K562 (cell line): ENCODE data around the gene DDX5. TPM values are rescaled to one million over a fixed set of nuclear protein-coding genes. Genes with fewer than 3 reads are reported as not detected.

Experiments
- CBX1 ChIP-seq: sonication (generic); IDR thresholded peaks from 2 replicates; pipeline ENCODE4 v1.6.1; 2016; ENCODE audit warnings: antibody characterized with exemption, low read depth, mild to moderate bottlenecking
- ILF3 ChIP-seq: fragments of 450-650 bp; IDR thresholded peaks from 2 replicates; pipeline ENCODE4 v1.6.1; 2018; ENCODE audit warnings: antibody characterized with exemption, mild to moderate bottlenecking, moderate library complexity, borderline replicate concordance
- KDM2B ChIP-seq: fragments of 250-450 bp; sonication (Bioruptor Pico); IDR thresholded peaks from 2 replicates; pipeline ENCODE4 v1.8.0; 2021; ENCODE audit warnings: mild to moderate bottlenecking, moderate library complexity
- MEIS2 ChIP-seq: fragments of 450-650 bp; IDR thresholded peaks from 2 replicates; pipeline ENCODE4 v1.6.1; 2014; ENCODE audit warnings: mild to moderate bottlenecking; ENCODE audit not compliant: partially characterized antibody
- POLR2G ChIP-seq: fragments of 200-400 bp; formaldehyde crosslinking; IDR thresholded peaks from 2 replicates; pipeline ENCODE4 v1.6.1; 2017; ENCODE audit warnings: low read depth, mild to moderate bottlenecking, antibody characterized with exemption, low read length, moderate library complexity
- SRF ChIP-seq, 2 experiments: fragments of 250-450, 450-650 bp in 1 of 2; sonication (Bioruptor Pico) in 1 of 2; sonication (generic) in 1 of 2; formaldehyde crosslinking; IDR thresholded peaks; 2 replicates each; pipeline versions ENCODE4 v1.5.0 to v1.5.1; 2020 to 2022; ENCODE audit warnings: mild to moderate bottlenecking in 1 of 2, missing genetic modification reagents in 1 of 2
- TAF9B ChIP-seq: fragments of 450-650 bp; IDR thresholded peaks from 2 replicates; pipeline ENCODE4 v1.6.1; 2018; ENCODE audit warnings: mild to moderate bottlenecking; ENCODE audit not compliant: partially characterized antibody
- TBL1XR1 ChIP-seq, 2 experiments: IDR thresholded peaks; 2 replicates each; pipeline ENCODE4 v1.6.1; 2012; ENCODE audit warnings: improper control_type of control experiment in 2 of 2, low read length in 2 of 2, mild to moderate bottlenecking in 1 of 2
- TEAD2 ChIP-seq: fragments of 450-650 bp; IDR thresholded peaks from 2 replicates; pipeline ENCODE4 v1.6.1; 2016; ENCODE audit warnings: missing genetic modification characterization, control low read depth, missing compliant biosample characterization
- ZNF143 ChIP-seq: sonication (generic); formaldehyde crosslinking; IDR thresholded peaks from 2 replicates; pipeline ENCODE4 v1.9.0; 2022; ENCODE audit warnings: mild to moderate bottlenecking, missing genetic modification reagents
- polyA plus RNA-seq, 8 experiments: library from polyadenylated mRNA; depleted of rRNA in 4 of 8; stranded (reverse) in 5 of 8; unstranded in 3 of 8; fragments of >200 nt; fragmentation: Nextera tagmentation in 2 of 8; fragmentation: Illumina TruSeq in 1 of 8; extraction: Ambion mirVana in 2 of 8; extraction: Trizol in 1 of 8; gene quantifications; 2 replicates each; pipeline versions ENCODE4 v1.2.1 to v1.2.3, GENCODE V29; 2011 to 2014; ENCODE audit warnings: inconsistent platforms in 1 of 8, missing spikeins in 1 of 8
- total RNA-seq, 7 experiments: library from RNA; depleted of rRNA in 6 of 7; stranded (reverse); fragments of >200 nt in 6 of 7; fragmentation: Illumina TruSeq in 2 of 7; extraction: Trizol in 2 of 7; gene quantifications; 2 replicates each; pipeline versions ENCODE4 v1.2.1 to v1.2.3, GENCODE V29; 2011 to 2021; ENCODE audit warnings: low replicate concordance in 1 of 7
- TF ChIP-seq, protein P1 (sequence below): fragments of 200-800 bp; sonication (Bioruptor generic); IDR thresholded peaks from 2 replicates; pipeline ENCODE4 v1.6.1; 2017; ENCODE audit warnings: missing genetic modification characterization, missing compliant biosample characterization
- TF ChIP-seq, protein P2 (sequence below): sonication (generic); formaldehyde crosslinking; IDR thresholded peaks from 2 replicates; pipeline ENCODE4 v1.8.0; 2022; ENCODE audit warnings: missing genetic modification reagents, mild to moderate bottlenecking, borderline replicate concordance
- TF ChIP-seq, protein P3 (sequence below): sonication (generic); formaldehyde crosslinking; IDR thresholded peaks from 2 replicates; pipeline ENCODE4 v1.8.0; 2022; ENCODE audit warnings: mild to moderate bottlenecking, low read depth, missing genetic modification reagents
- TF ChIP-seq, protein P4 (sequence below): fragments of 450-650 bp; formaldehyde crosslinking; IDR thresholded peaks from 2 replicates; pipeline ENCODE4 v1.4.0; 2020; ENCODE audit warnings: mild to moderate bottlenecking, moderate library complexity

DDX5 gene
- total and polyA plus RNA-seq, 9 of the 15 experiments (the other 6 are each of a cell fraction or from before 2014, with no cell fraction given) = 306 to 1,639 (median 604) TPM

DNA sequence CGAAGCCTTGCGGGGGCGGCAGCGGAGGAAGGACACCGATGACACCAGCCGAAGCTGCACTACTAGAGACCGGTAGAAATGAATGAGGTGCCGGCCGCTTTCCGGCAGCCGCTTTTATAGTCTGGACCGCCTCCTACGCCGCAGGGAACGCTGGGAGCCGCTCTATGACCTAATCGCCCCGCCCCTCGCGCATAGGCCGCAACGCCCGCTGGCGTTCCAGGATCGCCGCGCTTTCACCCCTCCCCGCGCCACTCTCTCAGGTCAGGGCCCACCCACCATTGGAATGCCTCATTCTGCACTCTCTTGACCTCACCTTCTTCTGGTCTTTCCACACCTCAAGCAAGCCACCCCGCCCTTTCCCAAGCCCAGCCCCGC, at the start of gene DDX5 (continued):
- TF ChIP-seq, protein P1, sequence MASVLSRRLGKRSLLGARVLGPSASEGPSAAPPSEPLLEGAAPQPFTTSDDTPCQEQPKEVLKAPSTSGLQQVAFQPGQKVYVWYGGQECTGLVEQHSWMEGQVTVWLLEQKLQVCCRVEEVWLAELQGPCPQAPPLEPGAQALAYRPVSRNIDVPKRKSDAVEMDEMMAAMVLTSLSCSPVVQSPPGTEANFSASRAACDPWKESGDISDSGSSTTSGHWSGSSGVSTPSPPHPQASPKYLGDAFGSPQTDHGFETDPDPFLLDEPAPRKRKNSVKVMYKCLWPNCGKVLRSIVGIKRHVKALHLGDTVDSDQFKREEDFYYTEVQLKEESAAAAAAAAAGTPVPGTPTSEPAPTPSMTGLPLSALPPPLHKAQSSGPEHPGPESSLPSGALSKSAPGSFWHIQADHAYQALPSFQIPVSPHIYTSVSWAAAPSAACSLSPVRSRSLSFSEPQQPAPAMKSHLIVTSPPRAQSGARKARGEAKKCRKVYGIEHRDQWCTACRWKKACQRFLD (CRISPR knock-in tag) = peak; percentile 85
- TF ChIP-seq ZNF143 (CRISPR knock-in tag) (peak; percentile 80), POLR2G (peak; percentile 90), SRF (CRISPR knock-in tag; IDR thresholded peaks at IDR 0.05) (peak in 1 of 2 experiments; percentile 53; a peak in 1 of 4 replicates), TEAD2 (0 out of 2 replicates have a peak, but pooled peaks have one; percentile 65), ILF3 (no peak), TBL1XR1 (IDR thresholded peaks at IDR 0.05; ENCODE audit: low read length in 2 of 2) (peak in 1 of 2 experiments; percentile 16; a peak in 1 of 4 replicates), CBX1 (peak; percentile 68; the same call in 1 of the 2 replicates), MEIS2 (peak; percentile 40), KDM2B (peak; percentile 83), TAF9B (peak; percentile 92)
- TF ChIP-seq, protein P2, sequence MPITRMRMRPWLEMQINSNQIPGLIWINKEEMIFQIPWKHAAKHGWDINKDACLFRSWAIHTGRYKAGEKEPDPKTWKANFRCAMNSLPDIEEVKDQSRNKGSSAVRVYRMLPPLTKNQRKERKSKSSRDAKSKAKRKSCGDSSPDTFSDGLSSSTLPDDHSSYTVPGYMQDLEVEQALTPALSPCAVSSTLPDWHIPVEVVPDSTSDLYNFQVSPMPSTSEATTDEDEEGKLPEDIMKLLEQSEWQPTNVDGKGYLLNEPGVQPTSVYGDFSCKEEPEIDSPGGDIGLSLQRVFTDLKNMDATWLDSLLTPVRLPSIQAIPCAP = 0 out of 2 replicates have a peak, but pooled peaks have one; percentile 79
- TF ChIP-seq, protein P3, sequence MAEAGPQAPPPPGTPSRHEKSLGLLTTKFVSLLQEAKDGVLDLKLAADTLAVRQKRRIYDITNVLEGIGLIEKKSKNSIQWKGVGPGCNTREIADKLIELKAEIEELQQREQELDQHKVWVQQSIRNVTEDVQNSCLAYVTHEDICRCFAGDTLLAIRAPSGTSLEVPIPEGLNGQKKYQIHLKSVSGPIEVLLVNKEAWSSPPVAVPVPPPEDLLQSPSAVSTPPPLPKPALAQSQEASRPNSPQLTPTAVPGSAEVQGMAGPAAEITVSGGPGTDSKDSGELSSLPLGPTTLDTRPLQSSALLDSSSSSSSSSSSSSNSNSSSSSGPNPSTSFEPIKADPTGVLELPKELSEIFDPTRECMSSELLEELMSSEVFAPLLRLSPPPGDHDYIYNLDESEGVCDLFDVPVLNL (CRISPR knock-in tag) = peak; percentile 57; the same call in 1 of the 2 replicates
- TF ChIP-seq, protein P4, sequence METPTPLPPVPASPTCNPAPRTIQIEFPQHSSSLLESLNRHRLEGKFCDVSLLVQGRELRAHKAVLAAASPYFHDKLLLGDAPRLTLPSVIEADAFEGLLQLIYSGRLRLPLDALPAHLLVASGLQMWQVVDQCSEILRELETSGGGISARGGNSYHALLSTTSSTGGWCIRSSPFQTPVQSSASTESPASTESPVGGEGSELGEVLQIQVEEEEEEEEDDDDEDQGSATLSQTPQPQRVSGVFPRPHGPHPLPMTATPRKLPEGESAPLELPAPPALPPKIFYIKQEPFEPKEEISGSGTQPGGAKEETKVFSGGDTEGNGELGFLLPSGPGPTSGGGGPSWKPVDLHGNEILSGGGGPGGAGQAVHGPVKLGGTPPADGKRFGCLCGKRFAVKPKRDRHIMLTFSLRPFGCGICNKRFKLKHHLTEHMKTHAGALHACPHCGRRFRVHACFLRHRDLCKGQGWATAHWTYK (CRISPR knock-in tag) = no peak
